Measurements from ENCODE around the gene GPT2.

The GPT2 gene

GRCh38 chr16:46907061-46907774 lies 23.1 kb downstream of the GPT2 start:
- no peak for TF ChIP-seq TAF1 (IDR thresholded peaks at IDR 0.05; ENCODE audit: borderline replicate concordance, insufficient read depth, low read length)

DNA sequence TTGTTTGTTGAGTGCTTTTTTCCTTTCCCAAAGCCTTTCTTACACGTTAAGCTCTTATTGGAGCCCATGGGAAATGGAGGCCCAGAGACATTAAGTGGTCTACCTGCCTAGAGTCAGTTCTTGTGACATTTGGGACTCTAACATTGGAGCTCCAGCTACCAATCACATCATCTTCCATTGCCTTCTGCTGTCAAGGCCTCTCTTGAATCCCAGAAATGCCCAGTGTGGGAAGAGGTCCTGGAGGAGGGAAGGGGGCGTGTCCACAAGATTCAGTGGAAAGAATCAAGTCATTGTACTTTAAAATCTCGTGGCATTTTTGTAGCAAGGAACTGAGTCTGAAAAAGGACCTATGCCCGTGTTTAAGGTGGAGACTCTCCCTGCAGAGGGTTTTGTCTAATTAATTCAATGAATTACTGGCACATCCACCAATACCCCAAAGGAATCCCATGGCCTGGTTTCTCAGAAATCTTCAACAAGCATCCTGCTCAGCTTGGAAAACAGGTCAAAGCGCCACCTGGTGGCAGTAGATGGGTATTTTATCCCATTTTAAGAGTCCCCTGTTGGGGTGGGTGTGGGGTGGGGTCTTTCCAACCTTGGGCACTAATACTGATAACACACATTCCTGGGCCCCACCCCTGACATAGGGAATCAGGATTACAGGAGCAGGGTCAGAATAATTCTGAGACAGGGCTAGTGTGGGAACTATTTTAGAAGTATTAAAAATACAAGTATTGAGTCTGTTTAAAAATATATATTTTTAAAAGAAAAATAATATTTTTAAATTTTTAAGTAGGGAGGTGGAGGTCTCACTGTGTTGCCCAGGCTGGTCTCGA lies 24.6 kb downstream of the GPT2 start:
- TF ChIP-seq REST (IDR thresholded peaks at IDR 0.05; ENCODE audit: insufficient read depth in 1 of 2, low read depth in 2 of 2, low read length in 2 of 2) (no peak), TAF1 (IDR thresholded peaks at IDR 0.05; ENCODE audit: borderline replicate concordance, insufficient read depth, low read length) (no peak), FOXP2 (optimal IDR thresholded peaks at IDR 0.05; ENCODE audit: borderline replicate concordance, extremely low read depth, extremely low read length, insufficient read depth) (no peak), POLR2AphosphoS5 (IDR thresholded peaks at IDR 0.05; ENCODE audit: low read depth, low read length) (no peak), SIN3A (IDR thresholded peaks at IDR 0.05; ENCODE audit: borderline replicate concordance, insufficient read depth, low read length) (no peak)

GRCh38 chr16:46911038-46911437 lies 26.9 kb downstream of the GPT2 start:
- TF ChIP-seq FOXP2 (optimal IDR thresholded peaks at IDR 0.05; ENCODE audit: borderline replicate concordance, extremely low read depth, extremely low read length, insufficient read depth) = no peak
- TF ChIP-seq POLR2AphosphoS5 (IDR thresholded peaks at IDR 0.05; ENCODE audit: low read depth, low read length) = no peak

DNA sequence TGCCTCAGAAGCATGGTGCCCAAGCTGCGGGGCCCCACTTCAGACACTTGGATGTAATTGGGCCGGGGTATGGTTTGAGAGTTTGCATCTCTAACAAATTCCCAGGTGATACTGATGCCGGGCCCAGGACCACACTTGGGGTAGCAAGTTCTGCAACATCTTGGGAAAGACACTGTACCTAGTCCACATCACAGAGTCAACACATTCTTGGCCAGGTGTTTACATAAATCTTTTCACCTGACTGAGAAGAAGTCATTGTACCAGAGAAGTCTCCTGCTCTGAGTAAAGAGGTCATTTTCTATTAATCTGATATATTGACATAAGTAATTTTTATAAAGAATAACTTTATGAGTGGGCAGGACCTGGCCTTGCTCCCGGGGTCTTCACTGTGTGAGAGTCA lies 27.5 kb downstream of the GPT2 start:
- TF ChIP-seq TAF1 (IDR thresholded peaks at IDR 0.05; ENCODE audit: borderline replicate concordance, insufficient read depth, low read length) = no peak
- TF ChIP-seq SIN3A (IDR thresholded peaks at IDR 0.05; ENCODE audit: borderline replicate concordance, insufficient read depth, low read length) = no peak
- no peak for TF ChIP-seq POLR2AphosphoS5 (IDR thresholded peaks at IDR 0.05; ENCODE audit: low read depth, low read length)
- TF ChIP-seq REST (IDR thresholded peaks at IDR 0.05; ENCODE audit: insufficient read depth in 1 of 2, low read depth in 2 of 2, low read length in 2 of 2) = no peak
- no peak for TF ChIP-seq FOXP2 (optimal IDR thresholded peaks at IDR 0.05; ENCODE audit: borderline replicate concordance, extremely low read depth, extremely low read length, insufficient read depth)

GRCh38 chr16:46914556-46915201 lies 30.5 kb downstream of the GPT2 start:
- TF ChIP-seq REST (IDR thresholded peaks at IDR 0.05; ENCODE audit: insufficient read depth in 1 of 2, low read depth in 2 of 2, low read length in 2 of 2) = no peak
- TF ChIP-seq SIN3A (IDR thresholded peaks at IDR 0.05; ENCODE audit: borderline replicate concordance, insufficient read depth, low read length) = no peak
- no peak for TF ChIP-seq FOXP2 (optimal IDR thresholded peaks at IDR 0.05; ENCODE audit: borderline replicate concordance, extremely low read depth, extremely low read length, insufficient read depth)
- TF ChIP-seq POLR2AphosphoS5 (IDR thresholded peaks at IDR 0.05; ENCODE audit: low read depth, low read length) = no peak
- TF ChIP-seq TAF1 (IDR thresholded peaks at IDR 0.05; ENCODE audit: borderline replicate concordance, insufficient read depth, low read length) = no peak

Data from PFSK-1 (cell line).